Transverse colon (tissue), 4 donors: Measurements from ENCODE around the gene FHIP2A.
"Not testable (repeated sequence)": the region's sequence is repeated elsewhere in the genome, so short reads cannot be mapped to it uniquely, and the experiment has no call there.

ENCODE experiments used
- EP300 ChIP-seq: sonication (generic); formaldehyde crosslinking; IDR thresholded peaks from one replicate; pipeline ENCODE4 v1.6.1; 2017; ENCODE audit warnings: antibody characterized with exemption, low read depth
- POLR2A ChIP-seq: fragments of 450-650 bp; IDR thresholded peaks from one replicate; pipeline ENCODE4 v1.6.1; 2016; ENCODE audit warnings: antibody characterized with exemption, mild to moderate bottlenecking, moderate library complexity
- POLR2AphosphoS5 ChIP-seq, 3 donors: sonication (generic); formaldehyde crosslinking; IDR thresholded peaks; one replicate each; pipeline ENCODE4 v1.6.1; 2016; ENCODE audit warnings: antibody characterized with exemption in 3 of 3
- TF ChIP-seq, protein P1 (sequence below), 5 experiments: fragments of 200-600 bp in 3 of 5; fragments of 450-650 bp in 2 of 5; sonication (generic) in 3 of 5; IDR thresholded peaks; 1 replicate in 2 of 5; 2 replicates in 3 of 5; pipeline ENCODE4 v1.5.1; 2016 to 2017; ENCODE audit warnings: antibody characterized with exemption in 5 of 5, inconsistent platforms in 3 of 5, mild to moderate bottlenecking in 2 of 5, moderate library complexity in 1 of 5

DNA sequence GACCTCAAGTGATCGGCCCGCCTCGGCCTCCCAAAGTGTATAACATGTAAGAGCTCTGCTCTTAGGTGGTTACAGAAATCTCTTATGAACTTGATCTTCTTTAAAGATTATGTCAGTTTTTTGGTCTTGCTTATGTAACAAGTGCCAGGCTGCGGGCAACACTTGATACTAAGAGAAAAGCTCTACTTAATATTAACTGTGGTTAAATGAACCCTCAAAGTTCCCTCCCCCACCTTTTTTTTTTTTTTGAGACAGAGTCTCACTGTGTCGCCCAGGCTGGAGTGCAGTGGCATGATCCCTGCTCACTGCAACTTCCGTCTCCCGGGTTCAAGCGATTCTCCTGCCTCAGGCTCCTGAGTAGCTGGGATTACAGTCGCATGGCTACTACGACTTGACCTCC, 25.9 kb downstream of the FHIP2A start:
- TF ChIP-seq, protein P1, sequence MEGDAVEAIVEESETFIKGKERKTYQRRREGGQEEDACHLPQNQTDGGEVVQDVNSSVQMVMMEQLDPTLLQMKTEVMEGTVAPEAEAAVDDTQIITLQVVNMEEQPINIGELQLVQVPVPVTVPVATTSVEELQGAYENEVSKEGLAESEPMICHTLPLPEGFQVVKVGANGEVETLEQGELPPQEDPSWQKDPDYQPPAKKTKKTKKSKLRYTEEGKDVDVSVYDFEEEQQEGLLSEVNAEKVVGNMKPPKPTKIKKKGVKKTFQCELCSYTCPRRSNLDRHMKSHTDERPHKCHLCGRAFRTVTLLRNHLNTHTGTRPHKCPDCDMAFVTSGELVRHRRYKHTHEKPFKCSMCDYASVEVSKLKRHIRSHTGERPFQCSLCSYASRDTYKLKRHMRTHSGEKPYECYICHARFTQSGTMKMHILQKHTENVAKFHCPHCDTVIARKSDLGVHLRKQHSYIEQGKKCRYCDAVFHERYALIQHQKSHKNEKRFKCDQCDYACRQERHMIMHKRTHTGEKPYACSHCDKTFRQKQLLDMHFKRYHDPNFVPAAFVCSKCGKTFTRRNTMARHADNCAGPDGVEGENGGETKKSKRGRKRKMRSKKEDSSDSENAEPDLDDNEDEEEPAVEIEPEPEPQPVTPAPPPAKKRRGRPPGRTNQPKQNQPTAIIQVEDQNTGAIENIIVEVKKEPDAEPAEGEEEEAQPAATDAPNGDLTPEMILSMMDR (IDR thresholded peaks at IDR 0.05) = not testable (repeated sequence)
- TF ChIP-seq POLR2AphosphoS5 (IDR thresholded peaks at IDR 0.05); EP300; POLR2A: not testable (repeated sequence)
